HG03457 (cell line): ENCODE results near the gene CLCN2.

ENCODE experiments used
- ATAC-seq: cut with Tn5 transposase; IDR thresholded peaks from one replicate; pipeline ENCODE4 v1.9.1; 2021; ENCODE audit warnings: moderate number of reproducible peaks; ENCODE audit not compliant: unreplicated experiment

Gene CLCN2

GRCh38 chr3:184298759-184299487 is 62.5 kb downstream of the CLCN2 start, which contains the start of gene PSMD2:
Gene PSMD2, plus strand, starts transcription at chr3:184299241. Its CDS starts 26 bp downstream, at chr3:184299267.
- ATAC-seq, result peak; percentile 84

GRCh38 chr3:184296616-184297015 is 64.8 kb downstream of the CLCN2 start:
- ATAC-seq, result no peak
